ENCODE data around the gene PASK.

DNA sequence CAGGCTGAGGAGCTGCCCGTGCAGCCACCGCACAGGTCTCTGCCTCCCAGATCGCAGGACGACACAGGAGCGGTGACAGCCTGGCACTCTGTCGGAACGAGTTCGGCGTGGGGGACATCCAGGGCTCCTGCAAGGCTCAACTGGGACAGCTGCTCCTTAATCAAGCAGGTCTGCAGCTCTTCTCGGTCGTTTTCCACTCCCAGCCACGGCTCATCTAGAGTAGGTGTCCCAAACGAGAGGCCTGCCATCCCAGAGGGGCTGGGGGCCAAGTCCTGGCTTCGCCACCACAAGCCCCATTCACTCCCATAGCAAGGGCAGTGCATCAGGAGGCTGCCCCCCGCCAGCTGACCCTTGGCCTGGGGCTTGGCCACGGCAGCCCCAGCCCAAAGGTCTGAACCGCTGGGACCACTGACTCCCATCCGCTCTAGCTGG lies 22.5 kb downstream of the PASK start:
- TF ChIP-seq, protein P1, sequence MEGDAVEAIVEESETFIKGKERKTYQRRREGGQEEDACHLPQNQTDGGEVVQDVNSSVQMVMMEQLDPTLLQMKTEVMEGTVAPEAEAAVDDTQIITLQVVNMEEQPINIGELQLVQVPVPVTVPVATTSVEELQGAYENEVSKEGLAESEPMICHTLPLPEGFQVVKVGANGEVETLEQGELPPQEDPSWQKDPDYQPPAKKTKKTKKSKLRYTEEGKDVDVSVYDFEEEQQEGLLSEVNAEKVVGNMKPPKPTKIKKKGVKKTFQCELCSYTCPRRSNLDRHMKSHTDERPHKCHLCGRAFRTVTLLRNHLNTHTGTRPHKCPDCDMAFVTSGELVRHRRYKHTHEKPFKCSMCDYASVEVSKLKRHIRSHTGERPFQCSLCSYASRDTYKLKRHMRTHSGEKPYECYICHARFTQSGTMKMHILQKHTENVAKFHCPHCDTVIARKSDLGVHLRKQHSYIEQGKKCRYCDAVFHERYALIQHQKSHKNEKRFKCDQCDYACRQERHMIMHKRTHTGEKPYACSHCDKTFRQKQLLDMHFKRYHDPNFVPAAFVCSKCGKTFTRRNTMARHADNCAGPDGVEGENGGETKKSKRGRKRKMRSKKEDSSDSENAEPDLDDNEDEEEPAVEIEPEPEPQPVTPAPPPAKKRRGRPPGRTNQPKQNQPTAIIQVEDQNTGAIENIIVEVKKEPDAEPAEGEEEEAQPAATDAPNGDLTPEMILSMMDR (conservative IDR thresholded peaks at IDR 0.05 in 1 of 2, IDR thresholded peaks at IDR 0.05 in 1 of 2; ENCODE audit: low read depth in 1 of 2, low read length in 2 of 2), result no peak
- no peak for TF ChIP-seq EZH2 (IDR thresholded peaks at IDR 0.05; ENCODE audit: low read length, missing control alignments)
